GM21529 (cell line): ENCODE measurements around the gene FAM227A.
A peak's percentile ranks its signal among the peaks of the same experiment; 100 is the strongest.

Experiments
- ATAC-seq: cut with Tn5 transposase; IDR thresholded peaks from one replicate; pipeline ENCODE4 v1.9.1; 2021; ENCODE audit not compliant: unreplicated experiment

Gene FAM227A

GRCh38 chr22:38656256-38657044, at the start of gene FAM227A, which contains the start of gene CBY1:
TSS of gene FAM227A (minus strand) at chr22:38656392. CDS start at chr22:38650168, 6,224 bp downstream.
TSS of gene CBY1 (plus strand) at chr22:38656638. CDS start at chr22:38668055, 11,417 bp downstream.
- ATAC-seq, result peak; percentile 65

- peak; percentile 73 for ATAC-seq
Observed at GRCh38 chr22:38705235-38706100, 49.3 kb upstream of the FAM227A start, which contains the start of gene GTPBP1. TSS of gene GTPBP1 (plus strand) at chr22:38705944. CDS start at chr22:38705956, 12 bp downstream.

GRCh38 chr22:38704654-38705234, 48.6 kb upstream of the FAM227A start:
- ATAC-seq, result no peak

GRCh38 chr22:38700789-38701628, 44.8 kb upstream of the FAM227A start, which contains the start of gene JOSD1:
TSS of gene JOSD1 (minus strand) at chr22:38700943. CDS start at chr22:38699987, 956 bp downstream.
- peak; percentile 31 for ATAC-seq

GRCh38 chr22:38700270-38700788, 44.1 kb upstream of the FAM227A start:
- peak; percentile 18 for ATAC-seq

- no peak for ATAC-seq
Observed at GRCh38 chr22:38699784-38700183, 43.6 kb upstream of the FAM227A start.

GRCh38 chr22:38699143-38699542, 43.0 kb upstream of the FAM227A start:
- ATAC-seq, result no peak

GRCh38 chr22:38698407-38699094, 42.4 kb upstream of the FAM227A start:
- ATAC-seq, result no peak

GRCh38 chr22:38697425-38698089, 41.4 kb upstream of the FAM227A start:
- no peak for ATAC-seq

GRCh38 chr22:38696606-38697424, 40.6 kb upstream of the FAM227A start:
- no peak for ATAC-seq

GRCh38 chr22:38694940-38695339, 38.7 kb upstream of the FAM227A start:
- ATAC-seq, result no peak

- no peak for ATAC-seq
Observed at GRCh38 chr22:38694049-38694448, 37.9 kb upstream of the FAM227A start.

GRCh38 chr22:38689651-38690050, 33.5 kb upstream of the FAM227A start:
- no peak for ATAC-seq

GRCh38 chr22:38685761-38686160, 29.6 kb upstream of the FAM227A start:
- ATAC-seq, result no peak

- ATAC-seq, result no peak
Observed at GRCh38 chr22:38684895-38685294, 28.7 kb upstream of the FAM227A start.

GRCh38 chr22:38681582-38682335, 25.6 kb upstream of the FAM227A start, which contains the start of gene TOMM22:
TSS of gene TOMM22 (plus strand) at chr22:38681957. CDS start at chr22:38681979, 22 bp downstream.
- ATAC-seq, result peak; percentile 94

GRCh38 chr22:38675833-38676232, 19.6 kb upstream of the FAM227A start:
- ATAC-seq, result no peak
